Natural killer cell (primary cell): ENCODE measurements around the gene NCEH1. TPM values are rescaled to one million over a fixed set of nuclear protein-coding genes. Genes with fewer than 3 reads are reported as not detected.

Experiments
- ATAC-seq, 3 donors: fragments of 150-1000 bp in 2 of 3; fragments of 200-7000 bp in 1 of 3; cut with Tn5 transposase; 1 replicate in 1 of 3; 2 replicates in 2 of 3; pipeline ENCODE4 v1.10.0; 2021; ENCODE audit warnings: mild to moderate bottlenecking in 2 of 3, moderate library complexity in 2 of 3
- DNase-seq, 2 donors: peaks; one replicate each; pipeline versions ENCODE4 v3.0.0 to v3.0.0-alpha.2; 2013 to 2021; ENCODE audit warnings: mixed read lengths in 1 of 2
- H3K27ac ChIP-seq: one replicate; pipeline ENCODE4 v1.5.1; 2013; ENCODE audit warnings: mild to moderate bottlenecking, low read length
- H3K27me3 ChIP-seq: one replicate; pipeline ENCODE4 v1.6.1; 2013; ENCODE audit warnings: low read length; ENCODE audit not compliant: control insufficient read depth, insufficient read depth
- H3K36me3 ChIP-seq: one replicate; pipeline ENCODE4 v1.6.1; 2013; ENCODE audit warnings: low read length; ENCODE audit not compliant: control insufficient read depth, insufficient read depth
- H3K4me1 ChIP-seq: one replicate; pipeline ENCODE4 v1.6.1; 2013; ENCODE audit warnings: low read length; ENCODE audit not compliant: control insufficient read depth, insufficient read depth
- H3K4me3 ChIP-seq: one replicate; pipeline ENCODE4 v1.5.1; 2013; ENCODE audit warnings: low read length
- H3K9me3 ChIP-seq: one replicate; pipeline ENCODE4 v1.6.1; 2013; ENCODE audit warnings: low read length; ENCODE audit not compliant: control insufficient read depth, insufficient read depth
- H3K27ac Mint-ChIP-seq, 2 donors: one replicate each; pipeline ENCODE4 v1.8.0; 2022; ENCODE audit warnings: mild to moderate bottlenecking in 2 of 2, mixed read lengths in 2 of 2, moderate library complexity in 1 of 2
- H3K27me3 Mint-ChIP-seq, 2 donors: one replicate each; pipeline ENCODE4 v1.8.0; 2022; ENCODE audit warnings: low read depth in 2 of 2, mixed read lengths in 2 of 2
- H3K36me3 Mint-ChIP-seq: one replicate; pipeline ENCODE4 v1.8.0; 2022; ENCODE audit warnings: mixed read lengths
- H3K4me1 Mint-ChIP-seq, 2 donors: one replicate each; pipeline ENCODE4 v1.8.0; 2022; ENCODE audit warnings: mixed read lengths in 2 of 2
- H3K4me3 Mint-ChIP-seq: one replicate; pipeline ENCODE4 v1.8.0; 2022; ENCODE audit warnings: mild to moderate bottlenecking, moderate library complexity, mixed read lengths
- H3K9me3 Mint-ChIP-seq, 2 donors: one replicate each; pipeline ENCODE4 v1.8.0; 2022; ENCODE audit warnings: mixed read lengths in 2 of 2
- CTCF ChIP-seq: fragments of 200-600 bp; IDR thresholded peaks from one replicate; pipeline ENCODE4 v1.8.0; 2022; ENCODE audit warnings: antibody characterized with exemption
- whole genome bisulfite sequencing: methylation state at CpG from one replicate; pipeline ENCODE4 v1.1.7; 2013; ENCODE audit warnings: missing lambda C conversion rate; ENCODE audit not compliant: insufficient coverage; 5-methylcytosine and 5-hydroxymethylcytosine counted together
- intact Hi-C: fragments of 100-400 bp; cut with micrococcal nuclease; formaldehyde crosslinking; loops from one replicate; pipeline ENCODE4 v1.14.2; 2022
- total RNA-seq, 4 donors: library from RNA; stranded (reverse); fragments of 120-200 nt in 1 of 4; gene quantifications; one replicate each; pipeline versions ENCODE4 v1.2.3 to v1.2.4, GENCODE V29; 2013 to 2022

Gene NCEH1
- total RNA-seq, 3 donors from 2014 or later (not counting 1 experiment from before 2014, with no cell fraction given): 3.5 to 6.8 (median 5.3) TPM

- Mint-ChIP-seq H3K9me3 (peaks cover 2 to 7% of the 10 kb centered on the region in 2 donors), H3K27ac (peak overlapping the region in 1 of 2 donors; percentile 76), H3K4me3 (peak overlapping the region; percentile 38), H3K36me3 (peaks cover 19% of the 10 kb centered on the region), H3K4me1 (peaks cover 40 to 50% of the 10 kb centered on the region in 2 donors), H3K27me3 (no peaks in the 10 kb centered on the region)
- ATAC-seq (peak; percentile 54 to 69 (median 64)), DNase-seq (no peak)
- Histone ChIP-seq H3K27ac (peak overlapping the region; percentile 24), H3K4me1 (peaks cover 40% of the 10 kb centered on the region), H3K9me3 (no peaks in the 10 kb centered on the region), H3K27me3 (no peaks in the 10 kb centered on the region), H3K36me3 (no peaks in the 10 kb centered on the region), H3K4me3 (no peak overlapping the region)
- TF ChIP-seq CTCF: no peak
- 68% methylated on average over 3 of the region's 3 CpGs for WGBS
- intact Hi-C loops: no loop called here
These were observed 51.4 kb downstream of the NCEH1 start for GRCh38 chr3:172659246-172660002.

- peaks cover 43 to 51% of the 10 kb centered on the region in 2 donors for H3K4me1 Mint-ChIP-seq
- ATAC-seq (no peak), DNase-seq (no peak)
- peak overlapping the region; percentile 24 for H3K27ac ChIP-seq
- H3K4me1 ChIP-seq: peaks cover 40% of the 10 kb centered on the region
- 80% methylated on average over 5 of the region's 6 CpGs for WGBS
- H3K36me3 Mint-ChIP-seq: peaks cover 11% of the 10 kb centered on the region
- no peaks in the 10 kb centered on the region for H3K27me3 ChIP-seq
- no peak overlapping the region for H3K4me3 ChIP-seq
- no peaks in the 10 kb centered on the region for H3K27me3 Mint-ChIP-seq
- TF ChIP-seq CTCF: no peak
- H3K36me3 ChIP-seq: no peaks in the 10 kb centered on the region
- H3K9me3 Mint-ChIP-seq: peaks cover 2 to 3% of the 10 kb centered on the region in 2 donors
- intact Hi-C loops: no loop called here
- H3K4me3 Mint-ChIP-seq: peak overlapping the region; percentile 14
- H3K9me3 ChIP-seq: no peaks in the 10 kb centered on the region
- H3K27ac Mint-ChIP-seq: peak overlapping the region in 1 of 2 donors; percentile 76
These were observed 52.3 kb downstream of the NCEH1 start for GRCh38 chr3:172658344-172659245.

GRCh38 chr3:172656602-172657001 is 54.3 kb downstream of the NCEH1 start:
- Mint-ChIP-seq H3K9me3 (peaks cover 0 to 2% of the 10 kb centered on the region in 2 donors), H3K4me1 (peaks cover 43 to 49% of the 10 kb centered on the region in 2 donors), H3K4me3 (no peak overlapping the region), H3K36me3 (no peaks in the 10 kb centered on the region), H3K27me3 (no peaks in the 10 kb centered on the region), H3K27ac (no peak overlapping the region)
- no peaks in the 10 kb centered on the region for H3K9me3 ChIP-seq
- ATAC-seq: no peak
- no peaks in the 10 kb centered on the region for H3K27me3 ChIP-seq
- peaks cover 40% of the 10 kb centered on the region for H3K4me1 ChIP-seq
- intact Hi-C loops: no loop called here
- no peak overlapping the region for H3K27ac ChIP-seq
- 92% methylated on average over 8 of the region's 8 CpGs for WGBS
- no peaks in the 10 kb centered on the region for H3K36me3 ChIP-seq
- DNase-seq: no peak
- no peak overlapping the region for H3K4me3 ChIP-seq
- TF ChIP-seq CTCF: no peak
